ENCODE measurements around the gene DICER1.

The DICER1 gene

GRCh38 chr14:95045106-95045701 lies 112.1 kb downstream of the DICER1 start:
- no peak for DNase-seq (ENCODE audit: low read depth)
- H3K4me3 ChIP-seq (ENCODE audit: low read depth, low read length) = no peak overlapping the region
- TF ChIP-seq, protein P1, sequence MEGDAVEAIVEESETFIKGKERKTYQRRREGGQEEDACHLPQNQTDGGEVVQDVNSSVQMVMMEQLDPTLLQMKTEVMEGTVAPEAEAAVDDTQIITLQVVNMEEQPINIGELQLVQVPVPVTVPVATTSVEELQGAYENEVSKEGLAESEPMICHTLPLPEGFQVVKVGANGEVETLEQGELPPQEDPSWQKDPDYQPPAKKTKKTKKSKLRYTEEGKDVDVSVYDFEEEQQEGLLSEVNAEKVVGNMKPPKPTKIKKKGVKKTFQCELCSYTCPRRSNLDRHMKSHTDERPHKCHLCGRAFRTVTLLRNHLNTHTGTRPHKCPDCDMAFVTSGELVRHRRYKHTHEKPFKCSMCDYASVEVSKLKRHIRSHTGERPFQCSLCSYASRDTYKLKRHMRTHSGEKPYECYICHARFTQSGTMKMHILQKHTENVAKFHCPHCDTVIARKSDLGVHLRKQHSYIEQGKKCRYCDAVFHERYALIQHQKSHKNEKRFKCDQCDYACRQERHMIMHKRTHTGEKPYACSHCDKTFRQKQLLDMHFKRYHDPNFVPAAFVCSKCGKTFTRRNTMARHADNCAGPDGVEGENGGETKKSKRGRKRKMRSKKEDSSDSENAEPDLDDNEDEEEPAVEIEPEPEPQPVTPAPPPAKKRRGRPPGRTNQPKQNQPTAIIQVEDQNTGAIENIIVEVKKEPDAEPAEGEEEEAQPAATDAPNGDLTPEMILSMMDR (conservative IDR thresholded peaks at IDR 0.05; ENCODE audit: low read depth, low read length) = no peak

DNA sequence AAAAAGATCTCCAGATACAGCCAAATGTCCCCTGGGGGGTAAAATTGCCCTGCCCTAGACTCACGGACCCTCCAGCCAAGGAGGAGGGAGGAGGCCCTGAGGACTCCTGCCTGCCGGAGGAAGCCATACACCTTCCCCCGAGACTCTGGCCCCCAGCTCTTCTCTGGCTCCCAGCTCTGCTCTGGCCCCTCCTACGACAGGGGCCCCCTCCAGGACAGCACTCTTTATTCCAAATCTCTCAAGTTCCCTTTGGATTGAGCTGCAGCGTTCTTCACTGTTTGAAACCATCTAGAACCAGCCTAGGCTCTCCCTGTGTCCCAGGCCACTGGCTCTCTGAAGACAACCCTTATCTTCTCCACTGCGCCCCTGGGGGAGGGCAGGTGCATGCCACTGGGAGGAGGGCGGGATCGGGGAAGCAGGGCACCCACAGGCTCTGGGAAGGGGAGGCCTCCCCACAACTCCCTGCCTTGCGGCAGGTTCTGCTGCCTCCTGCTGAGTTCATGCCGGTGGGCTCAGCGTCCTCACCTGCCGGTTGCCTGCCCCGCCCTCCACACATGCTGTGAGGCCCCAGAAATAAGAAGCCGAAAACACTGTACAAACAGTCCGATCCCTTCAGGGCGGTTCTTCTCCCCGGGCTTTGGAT lies 112.7 kb downstream of the DICER1 start:
- TF ChIP-seq, protein P1 (conservative IDR thresholded peaks at IDR 0.05; ENCODE audit: low read depth, low read length) = no peak
- no peak for DNase-seq (ENCODE audit: low read depth)
- H3K4me3 ChIP-seq (ENCODE audit: low read depth, low read length) = no peak overlapping the region

- DNase-seq (ENCODE audit: low read depth) = no peak
- no peak overlapping the region for H3K4me3 ChIP-seq (ENCODE audit: low read depth, low read length)
- TF ChIP-seq, protein P1 (conservative IDR thresholded peaks at IDR 0.05; ENCODE audit: low read depth, low read length) = no peak
Measured at GRCh38 chr14:95043732-95044462, 113.4 kb downstream of the DICER1 start.

DNA sequence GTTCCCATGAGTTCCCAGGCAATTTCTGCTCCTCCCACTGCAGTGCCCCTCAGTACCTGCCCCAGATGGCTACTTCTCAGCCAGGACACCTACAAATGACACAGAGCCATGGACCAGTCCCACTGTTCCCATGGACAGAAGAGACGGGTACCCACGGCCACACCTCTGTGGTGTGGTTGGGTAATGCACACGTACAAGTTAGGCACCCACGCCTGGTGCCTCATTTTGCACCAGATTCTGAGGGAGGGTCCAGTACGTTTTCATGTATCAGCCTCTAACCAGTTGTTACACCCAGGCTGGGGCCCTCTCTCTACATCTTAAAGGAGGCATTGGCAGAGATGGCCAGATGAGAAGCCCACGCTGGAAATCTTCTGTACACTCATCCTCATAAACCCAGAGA lies 114.0 kb downstream of the DICER1 start:
- no peak overlapping the region for H3K4me3 ChIP-seq (ENCODE audit: low read depth, low read length)
- TF ChIP-seq, protein P1 (conservative IDR thresholded peaks at IDR 0.05; ENCODE audit: low read depth, low read length) = no peak
- DNase-seq (ENCODE audit: low read depth) = no peak

DNA sequence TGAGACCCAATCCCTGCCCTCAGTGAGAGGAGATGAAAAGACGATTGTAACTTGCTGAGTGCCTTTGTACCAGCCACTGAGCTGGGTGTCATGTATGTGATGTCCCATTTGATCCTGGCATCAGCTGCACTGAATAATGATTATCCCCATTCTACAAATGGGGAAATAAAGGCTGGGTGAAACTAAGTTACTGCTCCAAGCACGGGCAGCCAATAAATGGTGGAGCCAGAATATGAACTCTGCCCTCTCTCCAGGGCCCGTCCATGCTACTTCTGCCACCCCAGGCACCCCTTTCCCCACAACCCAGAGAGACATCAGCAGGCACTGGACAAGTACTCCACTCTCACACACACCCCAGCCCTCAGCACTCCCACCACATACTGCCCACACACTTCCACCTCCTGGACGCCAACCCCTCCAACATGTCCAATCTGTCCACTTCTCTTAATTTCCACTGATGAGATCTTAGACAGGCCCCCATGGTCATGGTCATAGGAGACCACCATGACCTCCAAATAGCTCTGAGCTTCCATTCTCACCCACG lies 115.8 kb downstream of the DICER1 start:
- TF ChIP-seq, protein P1 (conservative IDR thresholded peaks at IDR 0.05; ENCODE audit: low read depth, low read length) = no peak
- DNase-seq (ENCODE audit: low read depth) = no peak

DNA sequence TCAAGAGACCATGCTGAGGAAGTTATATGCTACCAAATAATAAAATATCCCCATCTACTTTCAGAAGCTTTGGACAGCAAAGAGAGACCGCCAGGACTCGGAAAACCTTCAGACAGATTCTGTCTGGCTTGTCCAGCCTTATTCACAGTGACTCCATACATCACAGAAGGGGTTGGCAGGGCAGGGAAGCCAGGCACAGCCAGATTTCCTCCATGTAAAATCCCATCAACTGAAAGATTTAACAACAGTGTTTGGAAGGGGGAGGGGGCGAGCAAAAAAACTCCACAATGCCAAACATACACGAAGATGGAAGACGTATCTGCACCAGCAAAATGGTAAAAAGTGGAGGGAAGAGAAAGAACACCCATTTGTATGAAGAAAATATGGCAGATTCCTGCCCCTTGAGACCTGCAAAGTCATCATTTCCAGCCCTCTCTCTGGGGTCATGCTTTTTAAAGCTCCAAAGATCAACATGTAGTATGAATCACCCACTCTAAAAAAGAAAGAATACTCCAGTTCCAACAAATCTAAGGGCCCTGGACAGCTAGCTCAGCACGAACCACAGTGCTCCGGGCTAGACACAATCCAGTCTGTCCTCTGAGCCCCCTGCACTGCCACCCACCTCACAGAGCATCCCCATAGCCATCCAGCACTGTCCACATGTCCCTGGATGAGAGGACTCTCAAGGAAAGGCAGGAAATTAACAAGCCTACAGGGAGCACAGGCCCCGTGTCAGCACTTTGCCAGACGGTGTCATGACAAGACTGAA lies 116.4 kb downstream of the DICER1 start:
- H3K4me3 ChIP-seq (ENCODE audit: low read depth, low read length) = no peak overlapping the region
- no peak for DNase-seq (ENCODE audit: low read depth)
- TF ChIP-seq, protein P1 (conservative IDR thresholded peaks at IDR 0.05; ENCODE audit: low read depth, low read length) = no peak

More for the DNA sequence above, 115.8 kb downstream of the DICER1 start:
- no peak overlapping the region for H3K4me3 ChIP-seq (ENCODE audit: low read depth, low read length)

All from choroid plexus epithelial cell (primary cell).